Effector memory CD4-positive, alpha-beta T cell (primary cell): ENCODE data around the gene EXOC3L2.

Source experiments
- DNase-seq, 3 donors: peaks; one replicate each; pipeline ENCODE4 v3.0.0-alpha.2; 2020
- H3K27ac ChIP-seq: 2 replicates; pipeline ENCODE4 v1.7.0; 2013; ENCODE audit warnings: mild to moderate bottlenecking, low read length, moderate library complexity; ENCODE audit not compliant: insufficient read depth, poor library complexity, severe bottlenecking
- H3K27me3 ChIP-seq: replicated peaks from 2 replicates; pipeline ENCODE4 v1.7.0; 2013; ENCODE audit warnings: mild to moderate bottlenecking, low read length; ENCODE audit not compliant: insufficient read depth, control insufficient read depth, poor library complexity, severe bottlenecking
- H3K36me3 ChIP-seq: 2 replicates; pipeline ENCODE4 v1.7.0; 2013; ENCODE audit warnings: mild to moderate bottlenecking, low read length, moderate library complexity; ENCODE audit not compliant: control insufficient read depth, insufficient read depth
- H3K4me1 ChIP-seq: 2 replicates; pipeline ENCODE4 v1.7.0; 2013; ENCODE audit warnings: low read length, mild to moderate bottlenecking; ENCODE audit not compliant: control insufficient read depth, insufficient read depth, poor library complexity, severe bottlenecking
- H3K4me3 ChIP-seq: 2 replicates; pipeline ENCODE4 v1.7.0; 2013; ENCODE audit warnings: low read length, low read depth, mild to moderate bottlenecking; ENCODE audit not compliant: insufficient read depth, poor library complexity, severe bottlenecking
- H3K9me3 ChIP-seq: 2 replicates; pipeline ENCODE4 v1.7.0; 2013; ENCODE audit warnings: mild to moderate bottlenecking, low read length, moderate library complexity; ENCODE audit not compliant: control insufficient read depth

EXOC3L2 gene

GRCh38 chr19:45184115-45184514, 61.1 kb downstream of the EXOC3L2 start:
- DNase-seq, result no peak
- H3K27ac ChIP-seq, result no peak overlapping the region
- H3K27me3 ChIP-seq, result no peaks in the 10 kb centered on the region
- peaks cover 9% of the 10 kb centered on the region for H3K36me3 ChIP-seq
- H3K4me1 ChIP-seq, result peaks cover 19% of the 10 kb centered on the region
- H3K4me3 ChIP-seq, result no peak overlapping the region
- H3K9me3 ChIP-seq, result no peaks in the 10 kb centered on the region

- no peak overlapping the region for H3K27ac ChIP-seq
- H3K4me3 ChIP-seq, result no peak overlapping the region
- H3K9me3 ChIP-seq, result no peaks in the 10 kb centered on the region
- no peak for DNase-seq
- H3K27me3 ChIP-seq, result no peaks in the 10 kb centered on the region
- H3K4me1 ChIP-seq, result peaks cover 21% of the 10 kb centered on the region
- H3K36me3 ChIP-seq, result peaks cover 9% of the 10 kb centered on the region
Measured at GRCh38 chr19:45182758-45183157, 62.4 kb downstream of the EXOC3L2 start.

GRCh38 chr19:45180936-45181335, 64.3 kb downstream of the EXOC3L2 start:
- H3K9me3 ChIP-seq, result no peaks in the 10 kb centered on the region
- H3K4me1 ChIP-seq, result peaks cover 19% of the 10 kb centered on the region
- H3K27ac ChIP-seq, result no peak overlapping the region
- H3K36me3 ChIP-seq, result peaks cover 9% of the 10 kb centered on the region
- H3K4me3 ChIP-seq, result no peak overlapping the region
- H3K27me3 ChIP-seq, result no peaks in the 10 kb centered on the region
- DNase-seq, result no peak

- H3K4me1 ChIP-seq, result peaks cover 19% of the 10 kb centered on the region
- no peaks in the 10 kb centered on the region for H3K9me3 ChIP-seq
- no peak for DNase-seq
- H3K27ac ChIP-seq, result peak overlapping the region; percentile 86
- H3K36me3 ChIP-seq, result peaks cover 9% of the 10 kb centered on the region
- H3K27me3 ChIP-seq, result no peaks in the 10 kb centered on the region
- H3K4me3 ChIP-seq, result peak overlapping the region; percentile 79
Measured at GRCh38 chr19:45179892-45180370, 65.3 kb downstream of the EXOC3L2 start.

- H3K4me3 ChIP-seq, result peak overlapping the region; percentile 79
- peaks cover 9% of the 10 kb centered on the region for H3K36me3 ChIP-seq
- H3K27me3 ChIP-seq, result no peaks in the 10 kb centered on the region
- H3K4me1 ChIP-seq, result peaks cover 19% of the 10 kb centered on the region
- peak; percentile 9 to 26 (median 23) for DNase-seq
- peak overlapping the region; percentile 86 for H3K27ac ChIP-seq
- H3K9me3 ChIP-seq, result no peaks in the 10 kb centered on the region
Measured at GRCh38 chr19:45179072-45179891, 65.9 kb downstream of the EXOC3L2 start.

- no peaks in the 10 kb centered on the region for H3K27me3 ChIP-seq
- H3K36me3 ChIP-seq, result peaks cover 9% of the 10 kb centered on the region
- H3K9me3 ChIP-seq, result no peaks in the 10 kb centered on the region
- H3K4me1 ChIP-seq, result peaks cover 19% of the 10 kb centered on the region
- H3K4me3 ChIP-seq, result peak within 1 kb of the TSS; percentile 81
- peak within 1 kb of the TSS; percentile 86 for H3K27ac ChIP-seq
- DNase-seq, result peak; percentile 99 to 100 (median 100)
Measured at GRCh38 chr19:45178262-45179071, 66.7 kb downstream of the EXOC3L2 start, which contains the start of gene BLOC1S3. Gene BLOC1S3 (plus strand): TSS chr19:45178784. CDS start chr19:45179297, 513 bp downstream.

GRCh38 chr19:45177817-45178261, 67.4 kb downstream of the EXOC3L2 start, which contains the start of gene TRAPPC6A:
Gene TRAPPC6A (minus strand): TSS chr19:45178237. CDS start chr19:45178218, 19 bp downstream.
- Histone ChIP-seq H3K4me3 (peak within 1 kb of the TSS; percentile 81), H3K4me1 (peaks cover 20% of the 10 kb centered on the region), H3K27me3 (no peaks in the 10 kb centered on the region), H3K9me3 (no peaks in the 10 kb centered on the region), H3K27ac (peak within 1 kb of the TSS; percentile 86), H3K36me3 (peaks cover 9% of the 10 kb centered on the region)
- peak in 1 of 3 donors; percentile 11 for DNase-seq

GRCh38 chr19:45175515-45176345, 69.5 kb downstream of the EXOC3L2 start:
- Histone ChIP-seq H3K4me3 (no peak overlapping the region), H3K9me3 (no peaks in the 10 kb centered on the region), H3K4me1 (peaks cover 35% of the 10 kb centered on the region), H3K27ac (no peak overlapping the region), H3K36me3 (no peaks in the 10 kb centered on the region), H3K27me3 (no peaks in the 10 kb centered on the region)
- DNase-seq, result no peak

- no peaks in the 10 kb centered on the region for H3K27me3 ChIP-seq
- DNase-seq, result no peak
- no peaks in the 10 kb centered on the region for H3K36me3 ChIP-seq
- no peaks in the 10 kb centered on the region for H3K9me3 ChIP-seq
- H3K27ac ChIP-seq, result no peak overlapping the region
- peaks cover 36% of the 10 kb centered on the region for H3K4me1 ChIP-seq
- H3K4me3 ChIP-seq, result no peak overlapping the region
Measured at GRCh38 chr19:45173816-45174215, 71.4 kb downstream of the EXOC3L2 start.
